ENCODE data around the gene PRKCZ. TPM values are rescaled to one million over a fixed set of nuclear protein-coding genes. Genes with fewer than 3 reads are reported as not detected.
"Not testable (repeated sequence)": the region's sequence is repeated elsewhere in the genome, so short reads cannot be mapped to it uniquely, and the experiment has no call there.

Gene PRKCZ
- total RNA-seq, 2 experiments from 2014 or later: 17.8 to 19.0 TPM

DNA sequence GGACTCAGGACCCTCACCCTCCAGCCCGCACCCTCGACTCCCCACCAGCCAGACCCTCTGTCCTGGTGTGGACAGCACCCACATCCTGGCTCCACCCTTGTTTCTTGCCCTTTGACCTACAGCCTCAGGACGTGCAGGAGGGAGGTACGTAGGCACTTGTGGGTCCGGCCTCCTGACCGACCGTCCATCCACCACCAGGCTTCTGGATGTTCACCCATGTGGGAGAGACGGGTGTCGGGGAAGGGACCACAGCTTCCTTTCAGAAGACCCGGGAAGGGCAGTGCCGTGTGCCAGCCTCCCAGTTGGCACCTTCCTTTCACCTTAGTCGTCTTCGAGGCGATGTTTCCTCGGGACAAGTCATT, 61.4 kb downstream of the PRKCZ start:
- ATAC-seq (ENCODE audit: poor library complexity) (no peak), DNase-seq (no peak)
- Mint-ChIP-seq H3K4me1 (ENCODE audit: low read depth) (peaks cover 5% of the 10 kb centered on the region), H3K9me3 (no peaks in the 10 kb centered on the region), H3K36me3 (ENCODE audit: low read depth) (no peaks in the 10 kb centered on the region), H3K27ac (no peak overlapping the region), H3K4me3 (no peak overlapping the region), H3K27me3 (no peaks in the 10 kb centered on the region)
- peaks cover 8% of the 10 kb centered on the region for H3K4me1 ChIP-seq (ENCODE audit: insufficient read depth, low read length)
- H3K27ac ChIP-seq (ENCODE audit: low read depth in 1 of 2, low read length in 2 of 2): no peak overlapping the region
- CTCF ChIA-PET: no interaction called here
- H3K27me3 ChIP-seq (ENCODE audit: control insufficient read depth in 1 of 2, insufficient read depth in 2 of 2, low read length in 2 of 2): no peaks in the 10 kb centered on the region
- TF ChIP-seq, protein P1, sequence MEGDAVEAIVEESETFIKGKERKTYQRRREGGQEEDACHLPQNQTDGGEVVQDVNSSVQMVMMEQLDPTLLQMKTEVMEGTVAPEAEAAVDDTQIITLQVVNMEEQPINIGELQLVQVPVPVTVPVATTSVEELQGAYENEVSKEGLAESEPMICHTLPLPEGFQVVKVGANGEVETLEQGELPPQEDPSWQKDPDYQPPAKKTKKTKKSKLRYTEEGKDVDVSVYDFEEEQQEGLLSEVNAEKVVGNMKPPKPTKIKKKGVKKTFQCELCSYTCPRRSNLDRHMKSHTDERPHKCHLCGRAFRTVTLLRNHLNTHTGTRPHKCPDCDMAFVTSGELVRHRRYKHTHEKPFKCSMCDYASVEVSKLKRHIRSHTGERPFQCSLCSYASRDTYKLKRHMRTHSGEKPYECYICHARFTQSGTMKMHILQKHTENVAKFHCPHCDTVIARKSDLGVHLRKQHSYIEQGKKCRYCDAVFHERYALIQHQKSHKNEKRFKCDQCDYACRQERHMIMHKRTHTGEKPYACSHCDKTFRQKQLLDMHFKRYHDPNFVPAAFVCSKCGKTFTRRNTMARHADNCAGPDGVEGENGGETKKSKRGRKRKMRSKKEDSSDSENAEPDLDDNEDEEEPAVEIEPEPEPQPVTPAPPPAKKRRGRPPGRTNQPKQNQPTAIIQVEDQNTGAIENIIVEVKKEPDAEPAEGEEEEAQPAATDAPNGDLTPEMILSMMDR (IDR thresholded peaks at IDR 0.05): no peak
- H3K36me3 ChIP-seq (ENCODE audit: insufficient read depth, low read length): peaks cover 5% of the 10 kb centered on the region
- H3K4me3 ChIP-seq (ENCODE audit: low read length): no peak overlapping the region
- POLR2A ChIA-PET: no interaction called here
- intact Hi-C loops (cut with DNase I, micrococcal nuclease): no loop called here
- H3K9me3 ChIP-seq (ENCODE audit: control insufficient read depth in 1 of 2, insufficient read depth in 1 of 2, low read length in 2 of 2): no peaks in the 10 kb centered on the region

DNA sequence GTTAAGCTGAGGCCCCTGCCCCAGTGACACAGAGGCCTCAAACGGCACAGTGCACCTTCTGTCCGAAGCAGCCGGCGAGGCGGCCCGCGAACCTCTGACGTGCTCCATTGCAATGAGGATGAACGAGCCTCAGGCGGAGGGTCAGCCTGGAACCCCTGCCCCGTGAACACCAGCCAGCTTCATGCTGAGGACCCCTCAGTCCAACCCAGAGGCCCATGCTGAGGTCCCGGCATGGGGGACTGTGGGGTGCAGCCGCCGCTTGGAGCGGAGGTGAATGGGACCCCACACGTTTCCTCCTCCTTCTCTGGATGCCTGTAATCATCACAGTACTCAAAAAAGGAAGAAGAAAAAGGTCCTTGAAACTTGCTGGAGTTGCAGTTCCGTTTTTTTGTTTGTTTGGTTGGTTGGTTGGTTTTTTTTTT, 62.1 kb downstream of the PRKCZ start:
- Mint-ChIP-seq H3K9me3 (no peaks in the 10 kb centered on the region), H3K36me3 (ENCODE audit: low read depth) (no peaks in the 10 kb centered on the region), H3K27ac (no peak overlapping the region), H3K27me3 (no peaks in the 10 kb centered on the region), H3K4me3 (no peak overlapping the region), H3K4me1 (ENCODE audit: low read depth) (peaks cover 5% of the 10 kb centered on the region)
- no peak for ATAC-seq (ENCODE audit: poor library complexity)
- H3K4me3 ChIP-seq (ENCODE audit: low read length): no peak overlapping the region
- POLR2A ChIA-PET: no interaction called here
- CTCF ChIA-PET: no interaction called here
- no peak overlapping the region for H3K27ac ChIP-seq (ENCODE audit: low read depth in 1 of 2, low read length in 2 of 2)
- no peak for DNase-seq
- no peaks in the 10 kb centered on the region for H3K27me3 ChIP-seq (ENCODE audit: control insufficient read depth in 1 of 2, insufficient read depth in 2 of 2, low read length in 2 of 2)
- no peaks in the 10 kb centered on the region for H3K36me3 ChIP-seq (ENCODE audit: insufficient read depth, low read length)
- no peaks in the 10 kb centered on the region for H3K9me3 ChIP-seq (ENCODE audit: control insufficient read depth in 1 of 2, insufficient read depth in 1 of 2, low read length in 2 of 2)
- H3K4me1 ChIP-seq (ENCODE audit: insufficient read depth, low read length): peaks cover 8% of the 10 kb centered on the region
- intact Hi-C loops (cut with DNase I, micrococcal nuclease): no loop called here
- TF ChIP-seq, protein P1 (IDR thresholded peaks at IDR 0.05): no peak

DNA sequence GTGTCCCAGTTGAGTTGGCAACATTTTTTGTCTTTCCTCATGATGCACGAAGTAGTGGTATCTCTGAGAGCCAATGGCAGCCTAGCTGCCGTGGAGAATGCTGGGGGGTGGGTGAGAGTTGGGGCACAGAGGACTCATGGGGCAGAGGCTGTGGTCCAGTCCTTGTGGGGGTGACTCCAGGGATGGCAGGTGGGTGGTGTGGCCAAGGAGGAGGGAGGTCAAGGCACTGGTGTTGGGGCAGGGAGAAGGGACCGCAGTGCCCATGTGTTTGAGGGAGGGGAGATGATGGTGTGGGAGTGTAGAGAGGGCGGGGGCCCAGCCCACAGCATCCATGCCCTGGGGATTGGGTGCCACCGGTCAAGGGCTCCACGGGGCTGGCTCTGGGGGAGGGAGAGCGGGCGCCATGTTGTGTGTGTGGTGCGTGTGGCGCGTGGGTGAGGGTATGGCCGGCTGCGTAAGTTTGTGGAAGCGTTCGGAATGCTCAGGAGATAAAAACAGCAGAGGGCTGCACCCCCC, 63.5 kb downstream of the PRKCZ start:
- Histone ChIP-seq H3K9me3 (ENCODE audit: control insufficient read depth in 1 of 2, insufficient read depth in 1 of 2, low read length in 2 of 2) (no peaks in the 10 kb centered on the region), H3K4me3 (ENCODE audit: low read length) (no peak overlapping the region), H3K27ac (ENCODE audit: low read depth in 1 of 2, low read length in 2 of 2) (no peak overlapping the region), H3K36me3 (ENCODE audit: insufficient read depth, low read length) (no peaks in the 10 kb centered on the region), H3K4me1 (ENCODE audit: insufficient read depth, low read length) (peaks cover 8% of the 10 kb centered on the region), H3K27me3 (ENCODE audit: control insufficient read depth in 1 of 2, insufficient read depth in 2 of 2, low read length in 2 of 2) (no peaks in the 10 kb centered on the region)
- DNase-seq (no peak), ATAC-seq (ENCODE audit: poor library complexity) (no peak)
- Mint-ChIP-seq H3K4me3 (no peak overlapping the region), H3K9me3 (no peaks in the 10 kb centered on the region), H3K27ac (no peak overlapping the region), H3K36me3 (ENCODE audit: low read depth) (no peaks in the 10 kb centered on the region), H3K27me3 (no peaks in the 10 kb centered on the region), H3K4me1 (ENCODE audit: low read depth) (peaks cover 5% of the 10 kb centered on the region)
- ChIA-PET CTCF (no interaction called here), POLR2A (no interaction called here)
- intact Hi-C loops (cut with DNase I, micrococcal nuclease): no loop called here
- TF ChIP-seq, protein P1 (IDR thresholded peaks at IDR 0.05): no peak

DNA sequence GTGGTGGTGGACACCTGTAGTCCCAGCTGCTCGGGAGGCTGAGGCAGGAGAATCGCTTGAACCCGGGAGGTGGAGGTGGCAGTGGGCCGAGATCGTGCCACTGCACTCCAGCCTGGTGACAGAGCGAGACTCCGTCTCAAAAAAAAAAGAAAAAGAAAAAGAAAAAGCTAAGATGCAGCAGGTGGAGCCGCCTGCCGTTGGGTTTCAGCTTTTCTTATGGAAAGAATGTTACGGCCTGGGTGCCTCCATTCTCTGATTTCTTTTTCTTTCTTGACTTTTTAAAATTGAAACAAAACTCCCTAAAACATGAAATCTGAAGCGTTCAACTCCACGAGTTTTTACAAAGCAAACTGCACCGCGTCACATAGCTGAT, 64.4 kb downstream of the PRKCZ start:
- POLR2A ChIA-PET: interaction anchor here (0.6 kb wide), 1 partner anchor 60 kb away, joined by 3 read pairs; no protein-coding TSS in a partner anchor
- H3K9me3 Mint-ChIP-seq; H3K27ac Mint-ChIP-seq; intact Hi-C loops (cut with DNase I, micrococcal nuclease); H3K4me1 ChIP-seq (ENCODE audit: insufficient read depth, low read length); CTCF ChIA-PET; ATAC-seq (ENCODE audit: poor library complexity); H3K27me3 Mint-ChIP-seq; DNase-seq; H3K4me1 Mint-ChIP-seq (ENCODE audit: low read depth); H3K9me3 ChIP-seq (ENCODE audit: control insufficient read depth in 1 of 2, insufficient read depth in 1 of 2, low read length in 2 of 2); H3K27me3 ChIP-seq (ENCODE audit: control insufficient read depth in 1 of 2, insufficient read depth in 2 of 2, low read length in 2 of 2); H3K36me3 Mint-ChIP-seq (ENCODE audit: low read depth); H3K27ac ChIP-seq (ENCODE audit: low read depth in 1 of 2, low read length in 2 of 2); H3K36me3 ChIP-seq (ENCODE audit: insufficient read depth, low read length); H3K4me3 Mint-ChIP-seq; H3K4me3 ChIP-seq (ENCODE audit: low read length): not testable (repeated sequence)
